ENCODE results near the gene MYH15. TPM values are rescaled to one million over a fixed set of nuclear protein-coding genes. Genes with fewer than 3 reads are reported as not detected.

The MYH15 gene
- total RNA-seq, 1 donor: 0.99 TPM

DNA sequence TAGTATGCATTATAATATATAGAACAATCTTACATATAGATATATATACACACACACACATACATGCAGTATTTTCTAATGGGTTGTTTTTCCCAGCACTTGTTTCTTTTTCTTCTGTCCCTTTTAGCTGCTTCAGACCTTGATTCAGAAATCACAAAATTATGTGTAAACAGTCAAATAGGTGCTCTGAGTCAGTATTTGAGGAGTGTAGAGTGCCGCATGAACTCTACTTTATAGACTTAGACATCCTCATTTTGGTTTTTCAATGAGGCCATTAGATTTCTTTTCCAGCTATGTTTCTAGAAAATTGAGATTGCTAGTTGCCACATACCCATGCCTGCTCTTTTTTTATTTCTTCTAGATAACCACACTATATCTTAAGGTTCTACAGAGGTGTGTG lies 155.8 kb downstream of the MYH15 start:
- DNase-seq (ENCODE audit: low read depth): no peak
- no peak overlapping the region for H3K4me3 ChIP-seq (ENCODE audit: low read depth, low read length)
- TF ChIP-seq, protein P1, sequence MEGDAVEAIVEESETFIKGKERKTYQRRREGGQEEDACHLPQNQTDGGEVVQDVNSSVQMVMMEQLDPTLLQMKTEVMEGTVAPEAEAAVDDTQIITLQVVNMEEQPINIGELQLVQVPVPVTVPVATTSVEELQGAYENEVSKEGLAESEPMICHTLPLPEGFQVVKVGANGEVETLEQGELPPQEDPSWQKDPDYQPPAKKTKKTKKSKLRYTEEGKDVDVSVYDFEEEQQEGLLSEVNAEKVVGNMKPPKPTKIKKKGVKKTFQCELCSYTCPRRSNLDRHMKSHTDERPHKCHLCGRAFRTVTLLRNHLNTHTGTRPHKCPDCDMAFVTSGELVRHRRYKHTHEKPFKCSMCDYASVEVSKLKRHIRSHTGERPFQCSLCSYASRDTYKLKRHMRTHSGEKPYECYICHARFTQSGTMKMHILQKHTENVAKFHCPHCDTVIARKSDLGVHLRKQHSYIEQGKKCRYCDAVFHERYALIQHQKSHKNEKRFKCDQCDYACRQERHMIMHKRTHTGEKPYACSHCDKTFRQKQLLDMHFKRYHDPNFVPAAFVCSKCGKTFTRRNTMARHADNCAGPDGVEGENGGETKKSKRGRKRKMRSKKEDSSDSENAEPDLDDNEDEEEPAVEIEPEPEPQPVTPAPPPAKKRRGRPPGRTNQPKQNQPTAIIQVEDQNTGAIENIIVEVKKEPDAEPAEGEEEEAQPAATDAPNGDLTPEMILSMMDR (IDR thresholded peaks at IDR 0.05; ENCODE audit: insufficient read depth, low read length): no peak

DNA sequence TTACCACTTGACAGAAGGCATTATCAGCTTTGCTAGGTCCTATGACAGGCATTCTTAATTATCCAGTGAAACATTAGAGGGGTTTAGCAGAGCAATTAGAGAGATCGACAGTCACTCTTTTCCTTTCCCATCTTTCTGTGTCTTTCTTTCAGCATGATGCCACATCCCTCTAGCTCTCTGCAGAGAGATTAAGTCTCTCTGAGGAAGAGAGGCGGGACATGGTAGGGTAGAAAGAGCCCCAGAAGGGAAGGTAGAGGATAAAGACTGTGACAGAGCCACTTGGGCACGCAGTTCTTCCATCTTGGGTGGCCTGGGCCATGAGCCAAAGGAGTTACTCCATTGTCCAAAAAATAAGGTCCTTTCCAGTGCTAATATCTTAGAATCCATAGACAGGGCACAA lies 158.2 kb downstream of the MYH15 start:
- TF ChIP-seq, protein P1 (IDR thresholded peaks at IDR 0.05; ENCODE audit: insufficient read depth, low read length): no peak
- DNase-seq (ENCODE audit: low read depth): no peak
- no peak overlapping the region for H3K4me3 ChIP-seq (ENCODE audit: low read depth, low read length)

DNA sequence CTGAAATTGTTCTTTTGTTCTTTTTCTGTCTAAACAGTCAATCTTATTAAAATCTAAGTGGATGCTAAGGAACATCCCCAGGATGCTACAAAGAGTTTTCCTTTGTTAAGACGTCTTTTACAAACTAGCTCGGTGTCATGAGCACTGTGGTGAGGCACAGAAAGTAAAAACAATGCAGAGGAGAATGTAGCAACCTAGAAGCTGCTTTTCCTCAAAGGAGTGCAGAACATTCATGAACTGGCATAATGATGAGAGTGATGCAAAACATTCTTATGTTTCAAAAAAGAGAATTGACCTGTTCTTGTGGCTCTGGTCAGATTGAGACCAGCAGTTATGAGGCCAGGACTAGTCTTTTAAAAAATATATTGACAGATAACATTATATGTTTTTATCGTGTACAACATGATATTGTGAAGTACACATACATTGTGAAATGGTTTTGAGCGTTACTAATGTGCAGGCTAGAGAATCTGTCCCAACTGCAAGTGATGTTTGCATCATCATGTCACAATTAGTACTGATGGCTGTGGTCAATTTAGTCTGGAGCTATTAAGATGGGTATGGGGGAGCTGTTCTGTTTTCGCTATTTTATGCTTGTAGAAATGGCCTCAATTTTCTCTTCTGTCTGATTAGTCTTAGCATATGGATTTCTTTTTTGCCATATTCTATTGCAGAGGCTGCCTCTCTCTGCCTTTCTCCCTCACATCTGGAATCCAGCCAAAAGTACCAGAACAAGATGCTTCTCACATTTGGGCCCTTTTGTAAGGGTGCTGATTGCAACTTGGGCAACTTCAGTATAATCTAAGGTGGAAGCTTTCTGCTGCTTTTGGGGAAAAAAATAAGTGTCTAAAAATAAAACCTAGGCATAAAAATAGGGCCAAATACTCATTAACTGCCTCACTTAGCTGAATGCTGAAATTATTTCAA lies 163.8 kb downstream of the MYH15 start:
- DNase-seq (ENCODE audit: low read depth): peak; percentile 44
- TF ChIP-seq, protein P1 (IDR thresholded peaks at IDR 0.05; ENCODE audit: insufficient read depth, low read length): no peak
- no peak overlapping the region for H3K4me3 ChIP-seq (ENCODE audit: low read depth, low read length)

DNA sequence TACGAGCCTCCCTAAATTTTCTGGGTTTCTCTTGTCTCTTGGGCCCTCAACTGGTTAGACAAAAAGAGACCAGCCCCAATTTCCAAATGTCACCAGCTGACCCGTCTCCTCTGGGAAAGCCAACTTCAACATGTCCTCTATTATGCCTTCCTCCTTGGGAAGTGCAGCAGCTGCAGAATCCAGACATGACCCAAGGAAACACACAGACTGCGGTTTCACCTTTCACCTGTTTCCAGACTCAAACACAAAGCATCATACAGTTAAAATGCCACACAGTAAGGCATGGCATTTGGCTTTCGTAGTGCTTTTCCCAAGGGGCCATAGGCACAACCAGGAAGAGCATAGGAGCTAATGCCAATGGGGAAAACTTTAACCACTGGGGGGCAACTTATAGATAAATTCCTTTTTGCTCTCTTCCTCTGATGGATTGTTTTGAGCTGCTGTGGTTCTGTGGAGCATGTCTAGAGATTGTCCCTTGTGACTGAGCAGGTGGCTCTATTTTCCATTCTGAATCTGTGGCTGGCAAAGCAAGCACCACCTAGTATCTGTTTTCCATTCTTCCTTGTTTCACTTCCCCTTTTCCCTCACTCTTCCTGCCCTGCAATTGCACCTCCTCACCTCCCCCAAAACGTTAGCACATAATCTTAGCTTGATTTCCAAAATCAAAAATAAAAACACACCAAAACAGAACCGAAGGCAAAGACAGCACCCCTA lies 164.7 kb downstream of the MYH15 start:
- DNase-seq (ENCODE audit: low read depth): no peak
- no peak overlapping the region for H3K4me3 ChIP-seq (ENCODE audit: low read depth, low read length)
- TF ChIP-seq, protein P1 (IDR thresholded peaks at IDR 0.05; ENCODE audit: insufficient read depth, low read length): no peak

DNA sequence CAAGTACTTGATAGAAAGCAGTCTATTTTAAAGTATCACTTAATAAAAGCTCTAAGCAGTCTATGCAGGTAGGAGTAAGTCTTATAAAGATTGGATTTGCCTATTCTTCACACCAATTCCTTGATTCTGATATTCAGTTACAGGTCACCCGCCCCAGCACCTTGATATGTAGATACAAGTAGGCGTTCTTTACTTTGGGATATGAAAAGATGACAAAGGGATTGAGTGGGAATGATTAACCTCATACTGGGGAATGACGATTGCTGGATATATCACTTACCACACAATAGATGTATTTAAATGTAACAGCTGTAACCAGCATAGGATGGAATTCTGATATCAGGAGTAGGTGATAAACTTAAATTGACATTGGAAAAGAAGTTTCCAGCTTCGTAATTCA lies 166.9 kb downstream of the MYH15 start:
- DNase-seq (ENCODE audit: low read depth): no peak
- no peak overlapping the region for H3K4me3 ChIP-seq (ENCODE audit: low read depth, low read length)
- TF ChIP-seq, protein P1 (IDR thresholded peaks at IDR 0.05; ENCODE audit: insufficient read depth, low read length): no peak

DNA sequence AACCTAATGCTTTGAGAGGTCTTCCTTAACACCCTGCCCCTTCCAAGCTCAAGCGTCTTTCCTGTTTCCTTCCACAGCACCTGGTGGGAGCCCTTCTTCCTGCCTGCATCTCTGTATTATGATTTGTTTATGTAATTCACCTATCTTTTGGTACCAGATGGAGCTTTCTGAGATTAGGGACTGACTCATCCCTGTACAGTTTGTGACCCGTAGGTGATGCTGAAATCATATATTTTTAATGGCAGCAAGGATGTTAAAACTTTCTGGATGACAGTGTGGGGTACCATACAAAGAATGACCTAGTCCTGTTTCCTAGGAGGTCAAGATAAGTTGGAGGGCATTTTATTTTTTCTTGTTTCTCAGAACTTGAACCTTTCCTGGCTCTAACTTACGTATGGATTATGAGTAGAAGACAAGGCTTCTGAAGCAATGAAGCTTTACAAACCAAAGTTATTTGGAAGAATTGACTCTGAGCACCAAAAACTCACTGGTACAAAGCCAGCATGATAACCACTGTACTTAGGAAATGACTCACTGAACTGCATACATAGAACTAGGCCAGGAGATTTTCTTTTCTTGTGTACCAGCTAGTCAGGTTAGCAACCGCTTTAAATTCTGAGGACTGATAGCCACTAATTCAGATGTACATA lies 167.4 kb downstream of the MYH15 start:
- TF ChIP-seq, protein P1 (IDR thresholded peaks at IDR 0.05; ENCODE audit: insufficient read depth, low read length): no peak
- peak; percentile 84 for DNase-seq (ENCODE audit: low read depth)
- H3K4me3 ChIP-seq (ENCODE audit: low read depth, low read length): no peak overlapping the region

Data from fibroblast of the aortic adventitia (primary cell).